Hematopoietic multipotent progenitor cell treated with erythropoietin and hydrocortisone succinate and interleukin-3 and kit ligand, for 8 days (in vitro differentiated cells): Measurements from ENCODE around the gene DHX35.

Experiments used
- DNase-seq: peaks from one replicate; pipeline ENCODE4 v3.0.0-alpha.2; 2015

The DHX35 gene

GRCh38 chr20:38962044-38962927 lies at the start of gene DHX35:
Gene DHX35 (plus strand): TSS chr20:38962344. CDS start chr20:38962368, 24 bp downstream.
- DNase-seq = peak; percentile 96

GRCh38 chr20:38915355-38915754 lies 46.8 kb upstream of the DHX35 start:
- DNase-seq = no peak

- DNase-seq = no peak
Observed at GRCh38 chr20:38917657-38918056, 44.5 kb upstream of the DHX35 start.

- DNase-seq = no peak
Observed at GRCh38 chr20:38918172-38918571, 44.0 kb upstream of the DHX35 start.

DNA sequence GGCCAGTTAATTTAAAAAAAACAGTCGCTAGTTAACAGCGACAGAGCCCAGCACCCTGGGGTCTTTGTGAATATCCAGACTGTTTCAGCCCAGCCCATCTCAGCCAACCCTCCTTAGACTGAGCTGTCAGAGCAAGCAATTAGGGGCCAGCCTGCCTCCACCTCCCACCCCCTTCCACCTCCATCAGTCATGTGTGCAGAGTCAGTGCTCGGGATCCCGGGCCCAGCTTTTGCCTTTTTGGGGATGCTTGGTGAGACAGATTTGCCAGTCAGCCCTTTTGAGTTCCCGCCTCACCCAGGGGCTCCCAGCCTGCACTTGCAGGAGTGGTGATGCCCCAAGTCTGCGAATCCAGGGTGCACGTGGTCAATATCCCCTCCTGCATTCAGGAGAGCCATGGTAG lies 42.5 kb upstream of the DHX35 start:
- DNase-seq = no peak

DNA sequence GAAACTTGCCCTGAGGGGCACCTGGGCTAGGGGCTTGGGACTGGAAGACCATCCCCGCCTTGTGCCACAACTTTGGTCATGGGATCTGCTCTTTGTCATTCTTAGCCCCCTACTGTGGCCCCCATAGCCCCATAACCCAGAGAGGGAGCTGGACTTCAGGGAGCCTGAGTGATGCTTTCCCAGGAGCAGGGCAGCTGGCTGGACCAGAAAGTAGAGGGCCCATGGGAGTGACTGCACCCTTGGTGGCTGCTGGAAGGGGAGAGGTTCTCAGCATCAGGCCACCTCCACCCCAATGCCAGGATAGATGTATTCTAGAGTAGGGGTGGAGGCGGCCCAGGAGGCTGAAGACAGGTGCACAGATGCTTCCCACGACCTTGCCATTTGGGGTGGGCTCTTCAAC lies 41.7 kb upstream of the DHX35 start:
- DNase-seq = no peak

DNA sequence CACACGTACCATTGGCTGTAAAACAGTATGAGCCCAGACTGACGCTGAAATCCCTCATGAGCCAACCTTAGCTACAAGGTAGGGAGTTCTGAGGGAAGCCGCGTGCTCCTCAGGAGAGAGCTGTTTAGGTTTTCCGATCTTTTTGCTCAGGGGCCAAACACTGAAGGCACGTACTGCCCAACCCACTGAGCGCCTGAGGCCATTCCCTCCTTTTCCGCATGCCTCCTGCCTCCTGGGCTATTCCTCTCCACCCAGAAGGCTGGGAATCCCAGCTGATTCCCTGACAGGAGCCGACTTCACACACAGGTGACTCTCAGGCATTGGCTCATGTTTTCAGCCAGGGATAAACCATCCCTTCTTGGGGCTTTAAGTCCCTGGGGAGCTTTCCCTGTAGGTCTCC lies 41.3 kb upstream of the DHX35 start:
- no peak for DNase-seq

GRCh38 chr20:38924718-38925117 lies 37.4 kb upstream of the DHX35 start:
- DNase-seq = no peak

GRCh38 chr20:38926142-38926933 lies 35.8 kb upstream of the DHX35 start, which contains the start of gene FAM83D:
Gene FAM83D (plus strand): TSS chr20:38926417. CDS start chr20:38926443, 26 bp downstream.
- peak; percentile 99 for DNase-seq

GRCh38 chr20:38926934-38927616 lies 35.1 kb upstream of the DHX35 start:
- peak; percentile 21 for DNase-seq

DNA sequence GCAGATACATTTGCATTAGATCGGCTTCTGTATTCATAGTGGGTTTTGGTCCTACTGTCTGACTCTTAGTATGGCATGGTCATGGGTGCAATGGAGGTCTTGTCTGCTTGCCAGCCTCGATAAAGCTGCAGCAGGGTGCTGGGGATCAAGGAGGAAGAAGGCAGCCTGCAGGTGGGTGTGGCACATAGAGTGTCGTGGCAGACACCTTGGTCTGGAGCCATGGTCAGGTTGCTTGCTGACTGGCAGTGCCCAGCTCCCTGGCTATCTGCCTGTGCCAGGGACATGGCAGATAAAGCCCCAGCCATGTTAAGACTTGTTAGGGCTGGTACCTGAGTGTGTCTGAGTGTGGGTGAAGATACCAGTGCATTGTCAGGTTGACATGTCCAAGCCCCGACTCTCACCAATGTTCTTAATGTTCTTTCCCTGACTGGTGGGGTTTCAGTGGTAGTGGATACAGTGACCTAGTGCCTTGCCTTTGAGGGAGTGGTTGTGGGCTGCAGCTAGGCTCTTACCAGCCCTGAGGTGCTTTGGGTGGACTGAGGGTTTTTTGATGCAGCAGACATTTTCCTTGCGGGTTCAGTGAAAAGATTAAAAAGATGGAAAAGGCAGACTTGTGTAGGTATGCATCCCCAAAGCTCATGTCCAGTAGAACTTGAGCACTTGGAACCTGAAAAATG lies 34.1 kb upstream of the DHX35 start:
- DNase-seq = peak; percentile 82

- no peak for DNase-seq
Observed at GRCh38 chr20:38930242-38930569, 31.9 kb upstream of the DHX35 start.

DNA sequence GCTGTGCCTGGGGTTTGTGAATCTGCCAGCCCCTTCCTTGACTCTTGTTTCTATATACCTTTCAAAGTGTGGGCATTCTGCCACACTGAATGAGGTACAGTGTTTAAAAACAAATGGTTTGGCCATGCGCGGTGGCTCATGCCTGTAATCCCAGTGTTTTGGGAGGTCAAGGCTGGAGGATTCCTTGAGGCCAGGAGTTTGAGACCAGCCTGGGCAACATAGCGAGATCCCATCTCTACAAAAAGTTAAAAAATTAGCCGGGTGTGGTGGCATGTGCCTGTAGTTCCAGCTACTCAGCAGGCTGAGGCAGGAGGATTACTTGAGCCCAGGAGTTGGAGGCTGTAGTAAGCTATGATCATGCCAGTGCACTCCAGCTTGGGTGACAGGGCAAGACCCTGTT lies 30.2 kb upstream of the DHX35 start:
- no peak for DNase-seq

DNA sequence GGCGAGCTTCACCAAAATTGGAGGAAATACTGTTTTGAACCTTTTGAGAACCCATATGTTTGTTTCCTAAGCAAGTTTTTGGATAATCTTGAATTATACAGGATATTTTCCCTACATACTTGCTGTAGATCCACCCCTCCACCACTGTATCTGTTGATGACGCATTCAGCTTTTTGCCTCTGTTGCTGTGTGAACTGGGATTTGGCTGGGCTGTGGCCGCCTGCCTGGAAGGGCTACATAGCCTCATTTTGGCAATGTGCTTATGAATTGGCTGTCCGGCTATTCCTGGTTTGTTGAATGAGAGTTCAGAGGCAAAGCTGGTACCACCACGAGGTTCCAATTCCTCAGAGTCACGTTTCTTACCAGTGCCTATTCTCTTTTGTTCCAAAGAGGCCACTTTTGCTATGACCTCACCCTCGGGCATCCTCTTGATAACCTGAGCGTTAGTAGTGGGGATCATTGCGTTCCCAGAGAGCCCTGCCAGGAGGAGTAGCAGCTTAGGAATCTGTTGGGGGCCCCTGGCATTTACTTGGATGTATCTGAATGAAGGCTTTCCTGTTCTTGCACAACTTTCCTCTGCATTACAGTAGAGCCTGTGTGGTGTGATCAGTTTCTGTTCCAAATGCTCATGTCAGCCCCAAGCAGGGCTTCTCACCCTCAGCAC lies 29.6 kb upstream of the DHX35 start:
- no peak for DNase-seq

- DNase-seq = no peak
Observed at GRCh38 chr20:38934530-38934929, 27.6 kb upstream of the DHX35 start.

- DNase-seq = peak; percentile 37
Observed at GRCh38 chr20:38935285-38935684, 26.9 kb upstream of the DHX35 start.

DNA sequence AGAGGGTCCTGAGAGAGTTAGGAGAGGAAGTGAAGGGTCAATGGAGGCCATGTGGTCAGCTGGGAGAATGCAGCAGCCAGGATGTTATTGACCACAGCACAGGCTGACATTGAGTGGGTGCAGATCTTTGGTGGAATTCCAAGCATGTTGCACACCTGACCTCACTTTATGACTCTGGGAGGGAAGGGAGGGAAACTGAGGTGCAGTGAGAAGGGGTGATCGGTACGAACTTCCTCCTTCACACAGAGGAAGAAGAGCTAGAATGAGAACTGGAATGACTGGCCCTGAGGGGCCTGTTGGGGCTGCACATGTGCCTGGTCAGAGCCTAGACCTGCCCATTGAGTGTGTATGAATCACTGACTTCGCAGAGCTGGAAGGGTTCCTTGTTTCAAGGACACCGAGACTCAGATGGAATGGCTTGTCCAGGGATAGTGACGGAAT lies 26.2 kb upstream of the DHX35 start:
- DNase-seq = no peak

DNA sequence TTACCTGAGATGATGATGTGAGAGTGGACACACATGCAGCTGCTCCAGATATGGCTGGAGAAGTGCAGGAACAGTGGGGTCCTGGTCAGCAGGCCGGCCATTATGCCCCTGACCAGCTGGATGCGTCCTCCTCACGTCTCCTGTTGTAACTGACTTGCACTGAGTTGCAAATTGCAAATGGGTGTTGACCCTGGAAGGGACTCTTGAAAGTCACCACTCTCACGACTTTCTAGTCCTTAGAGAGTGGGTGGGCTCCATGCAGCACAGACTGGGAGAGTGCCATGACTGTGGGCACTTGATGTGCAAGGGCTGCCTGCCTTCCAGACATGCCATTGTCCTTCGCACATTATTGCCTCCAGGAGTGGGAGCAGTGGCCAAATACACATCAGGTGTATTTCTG lies 25.1 kb upstream of the DHX35 start:
- no peak for DNase-seq

GRCh38 chr20:38937978-38938473 lies 24.1 kb upstream of the DHX35 start:
- no peak for DNase-seq

- DNase-seq = no peak
Observed at GRCh38 chr20:38939686-38940085, 22.5 kb upstream of the DHX35 start.

DNA sequence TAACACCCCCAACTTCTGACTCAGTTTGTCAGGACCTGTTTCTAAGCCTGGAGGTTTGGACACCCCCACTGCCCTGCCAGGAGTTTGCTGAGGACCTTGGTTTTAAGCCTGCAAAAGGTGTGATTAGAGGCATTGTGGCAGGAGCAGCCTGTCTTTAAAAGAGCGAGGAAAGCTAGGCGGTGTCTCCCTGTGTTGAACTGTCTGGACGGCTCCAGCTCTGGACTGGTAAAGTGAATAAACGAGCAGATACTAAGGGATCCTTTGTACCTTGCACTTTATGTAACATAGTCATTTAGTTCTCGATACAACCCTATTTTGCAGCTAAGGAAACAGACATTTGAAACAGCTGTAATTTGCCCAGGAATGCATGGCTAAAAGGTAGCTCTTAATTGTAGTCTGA lies 21.5 kb upstream of the DHX35 start:
- DNase-seq = no peak
